ENCODE results near the gene FLYWCH1.

GRCh38 chr16:2898831-2899563, 12.7 kb upstream of the FLYWCH1 start:
- TF ChIP-seq CTCF (IDR thresholded peaks at IDR 0.05; ENCODE audit: borderline replicate concordance, extremely low read depth, low read length, poor library complexity, severe bottlenecking) (no peak), EZH2 (IDR thresholded peaks at IDR 0.05; ENCODE audit: borderline replicate concordance, low read depth, low read length, severe bottlenecking) (no peak)

Data from DND-41 (cell line).